SK-N-SH (cell line): ENCODE measurements around the gene POLR1E. TPM values are rescaled to one million over a fixed set of nuclear protein-coding genes. Genes with fewer than 3 reads are reported as not detected.

ENCODE experiments used
- CTCF ChIA-PET: fragments of 300-600, 350-600 bp; formaldehyde crosslinking; extraction: SDS; loops from one replicate; lab custom pipeline; 2021; lab: Yijun Ruan, JAX
- POLR2A ChIA-PET: fragments of 350-600 bp; sonication (Branson Sonifier 250); formaldehyde crosslinking; extraction: SDS; loops from one replicate; lab custom pipeline; 2020; ENCODE audit warnings: antibody characterized with exemption, inconsistent platforms; lab: Yijun Ruan, JAX
- DNase-seq: peaks from one replicate; pipeline ENCODE4 v3.0.0; 2012
- H2AFZ ChIP-seq: fragments of 200-600 bp; sonication (generic); 2 replicates; pipeline ENCODE4 v1.8.1; 2016; ENCODE audit warnings: antibody characterized with exemption, mild to moderate bottlenecking, low read depth
- H3F3A ChIP-seq: fragments of 200-600 bp; sonication (generic); replicated peaks from 2 replicates; pipeline ENCODE3; 2016; ENCODE audit warnings: antibody characterized with exemption, mild to moderate bottlenecking; ENCODE audit not compliant: insufficient read depth
- H3K27ac ChIP-seq, 2 experiments: fragments of 200-500 bp in 1 of 2; fragments of 200-600 bp in 1 of 2; sonication (Bioruptor generic) in 1 of 2; sonication (generic), shearing (Covaris generic) in 1 of 2; 2 replicates each; pipeline versions ENCODE4 v1.5.1 to v1.6.1; 2014 to 2016; ENCODE audit warnings: low read depth in 2 of 2, inconsistent platforms in 1 of 2, low read length in 1 of 2, mild to moderate bottlenecking in 1 of 2, mixed read lengths in 1 of 2
- H3K27me3 ChIP-seq: fragments of 200-600 bp; sonication (generic), shearing (Covaris generic); 2 replicates; pipeline ENCODE4 v1.6.1; 2016; ENCODE audit warnings: mixed run types; ENCODE audit not compliant: insufficient read depth
- H3K36me3 ChIP-seq, 2 experiments: fragments of 200-500 bp in 1 of 2; fragments of 200-600 bp in 1 of 2; sonication (Bioruptor generic) in 1 of 2; sonication (generic) in 1 of 2; replicated peaks in 1 of 2; 2 replicates each; pipeline versions ENCODE3 to v1.5.1; 2014 to 2016; ENCODE audit warnings: low read length in 1 of 2, mild to moderate bottlenecking in 1 of 2; ENCODE audit not compliant: insufficient read depth in 2 of 2, control insufficient read depth in 1 of 2
- H3K4me1 ChIP-seq, 2 experiments: fragments of 200-500 bp in 1 of 2; fragments of 200-600 bp in 1 of 2; sonication (Bioruptor generic) in 1 of 2; sonication (generic), shearing (Covaris generic) in 1 of 2; 2 replicates each; pipeline versions ENCODE4 v1.5.1 to v1.6.1; 2014 to 2016; ENCODE audit warnings: low read depth in 1 of 2, low read length in 1 of 2, mixed run types in 1 of 2; ENCODE audit not compliant: insufficient read depth in 2 of 2, control insufficient read depth in 1 of 2
- H3K4me2 ChIP-seq: fragments of 200-600 bp; sonication (generic), shearing (Covaris generic); 2 replicates; pipeline ENCODE4 v1.6.1; 2017; ENCODE audit warnings: mixed run types
- H3K4me3 ChIP-seq, 2 experiments: fragments of 200-500 bp in 1 of 2; fragments of 200-600 bp in 1 of 2; sonication (Bioruptor generic) in 1 of 2; sonication (generic), shearing (Covaris generic) in 1 of 2; 2 replicates each; pipeline versions ENCODE4 v1.5.1 to v1.8.1; 2014 to 2016; ENCODE audit warnings: low read depth in 2 of 2, inconsistent platforms in 1 of 2, low read length in 1 of 2, mild to moderate bottlenecking in 1 of 2, mixed read lengths in 1 of 2, moderate library complexity in 1 of 2
- H3K79me2 ChIP-seq: fragments of 200-600 bp; sonication (generic); 2 replicates; pipeline ENCODE4 v1.8.1; 2017; ENCODE audit warnings: mild to moderate bottlenecking; ENCODE audit not compliant: insufficient read depth
- H3K9ac ChIP-seq: fragments of 200-600 bp; sonication (generic); 2 replicates; pipeline ENCODE4 v1.6.1; 2017; ENCODE audit warnings: mixed run types
- H3K9me2 ChIP-seq: fragments of 200-600 bp; sonication (generic); 2 replicates; pipeline ENCODE4 v1.6.1; 2017; ENCODE audit warnings: mixed run types
- H3K9me3 ChIP-seq: fragments of 200-600 bp; sonication (generic); 2 replicates; pipeline ENCODE4 v1.6.1; 2017; ENCODE audit warnings: mixed run types, mild to moderate bottlenecking, moderate library complexity
- H4K20me1 ChIP-seq: fragments of 200-600 bp; sonication (generic); 2 replicates; pipeline ENCODE4 v1.6.1; 2017; ENCODE audit warnings: mild to moderate bottlenecking, mixed run types; ENCODE audit not compliant: insufficient read depth
- ELF1 ChIP-seq: IDR thresholded peaks from 2 replicates; pipeline ENCODE4 v1.4.0; 2012
- EP300 ChIP-seq, 2 experiments: IDR thresholded peaks; 2 replicates each; pipeline versions ENCODE4 v1.4.0 to v1.6.1; 2012; ENCODE audit warnings: borderline replicate concordance in 1 of 2, low read depth in 1 of 2, low read length in 1 of 2
- EZH2phosphoT487 ChIP-seq: fragments of 200-600 bp; sonication (generic); IDR thresholded peaks from 2 replicates; pipeline ENCODE4 v1.6.1; 2017; ENCODE audit warnings: low read depth, mixed run types, mild to moderate bottlenecking, antibody characterized with exemption, moderate library complexity, borderline replicate concordance
- GATA2 ChIP-seq: sonication (generic); formaldehyde crosslinking; IDR thresholded peaks from 2 replicates; pipeline ENCODE4 v1.5.0; 2020; ENCODE audit warnings: mild to moderate bottlenecking, missing genetic modification reagents
- NRF1 ChIP-seq: IDR thresholded peaks from 2 replicates; pipeline ENCODE4 v1.6.1; 2012; ENCODE audit warnings: low read depth, mild to moderate bottlenecking, low read length
- POLR2AphosphoS5 ChIP-seq: IDR thresholded peaks from 2 replicates; pipeline ENCODE4 v1.6.1; 2012; ENCODE audit warnings: low read depth, low read length
- RCOR1 ChIP-seq: fragments of 150-350 bp; IDR thresholded peaks from 2 replicates; pipeline ENCODE4 v1.6.1; 2017; ENCODE audit warnings: antibody characterized with exemption, low read length
- REST ChIP-seq: IDR thresholded peaks from 2 replicates; pipeline ENCODE4 v1.6.1; 2012; ENCODE audit warnings: mild to moderate bottlenecking, low read depth, low read length, moderate library complexity
- RXRA ChIP-seq: IDR thresholded peaks from 2 replicates; pipeline ENCODE4 v1.4.0; 2012; ENCODE audit warnings: low read depth, mild to moderate bottlenecking, borderline replicate concordance
- SIN3A ChIP-seq: IDR thresholded peaks from 2 replicates; pipeline ENCODE4 v1.6.1; 2012; ENCODE audit warnings: low read depth, mild to moderate bottlenecking, low read length, moderate library complexity, borderline replicate concordance
- TEAD4 ChIP-seq: IDR thresholded peaks from 2 replicates; pipeline ENCODE4 v1.4.0; 2012; ENCODE audit warnings: mild to moderate bottlenecking, borderline replicate concordance; ENCODE audit not compliant: insufficient read depth
- ZBTB33 ChIP-seq: IDR thresholded peaks from 2 replicates; pipeline ENCODE4 v1.4.0; 2012; ENCODE audit warnings: low read depth, borderline replicate concordance
- whole genome bisulfite sequencing: methylation state at CpG from one replicate; pipeline ENCODE4 v1.1.6; 2017; ENCODE audit warnings: low lambda C conversion rate; 5-methylcytosine and 5-hydroxymethylcytosine counted together
- polyA plus RNA-seq, 3 experiments: library from polyadenylated mRNA; depleted of rRNA; stranded (reverse); fragments of >200 nt; gene quantifications; 2 replicates each; pipeline ENCODE4 v1.2.3, GENCODE V29; 2012
- TF ChIP-seq, protein P1 (sequence below): fragments of 150-350 bp; IDR thresholded peaks from 2 replicates; pipeline ENCODE4 v1.6.1; 2016; ENCODE audit warnings: mild to moderate bottlenecking, low read depth, low read length

Gene POLR1E
- polyA plus RNA-seq, 1 of the 3 experiments (the other 2 are of a cell fraction) = 38.8 TPM

DNA sequence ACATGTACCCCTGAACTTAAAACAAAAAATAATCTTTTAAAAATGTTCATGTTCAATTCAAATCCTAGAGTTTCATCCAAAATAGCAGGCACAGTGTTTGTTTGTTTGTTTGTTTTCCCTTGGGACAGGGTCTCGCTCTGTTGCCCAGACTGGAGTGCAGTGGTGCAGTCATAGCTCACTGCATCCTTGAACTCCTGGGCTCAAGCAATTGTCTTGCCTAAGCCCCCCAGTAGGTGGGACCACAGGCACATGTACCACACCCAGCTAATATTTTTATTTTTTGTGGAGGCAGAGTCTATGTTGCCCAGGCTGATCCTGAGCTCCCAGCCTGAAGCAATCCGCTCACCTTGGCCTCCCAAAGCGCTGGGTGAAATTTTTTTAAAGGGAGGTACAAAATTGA, 5.0 kb upstream of the POLR1E start:
- Histone ChIP-seq H3K9ac (no peak overlapping the region), H3K9me2 (no peaks in the 10 kb centered on the region), H3K27me3 (no peaks in the 10 kb centered on the region), H4K20me1 (no peaks in the 10 kb centered on the region), H3K9me3 (no peaks in the 10 kb centered on the region), H3K79me2 (no peaks in the 10 kb centered on the region), H3K27ac (no peak overlapping the region), H3K4me1 (peaks cover 0 to 6% of the 10 kb centered on the region in 2 experiments; a peak in 1 of 4 replicates), H3F3A (no peaks in the 10 kb centered on the region), H2AFZ (no peak overlapping the region), H3K4me2 (no peak overlapping the region), H3K4me3 (no peak overlapping the region), H3K36me3 (no peaks in the 10 kb centered on the region)
- TF ChIP-seq NRF1 = no peak
- no peak for TF ChIP-seq RCOR1
- TF ChIP-seq, protein P1, sequence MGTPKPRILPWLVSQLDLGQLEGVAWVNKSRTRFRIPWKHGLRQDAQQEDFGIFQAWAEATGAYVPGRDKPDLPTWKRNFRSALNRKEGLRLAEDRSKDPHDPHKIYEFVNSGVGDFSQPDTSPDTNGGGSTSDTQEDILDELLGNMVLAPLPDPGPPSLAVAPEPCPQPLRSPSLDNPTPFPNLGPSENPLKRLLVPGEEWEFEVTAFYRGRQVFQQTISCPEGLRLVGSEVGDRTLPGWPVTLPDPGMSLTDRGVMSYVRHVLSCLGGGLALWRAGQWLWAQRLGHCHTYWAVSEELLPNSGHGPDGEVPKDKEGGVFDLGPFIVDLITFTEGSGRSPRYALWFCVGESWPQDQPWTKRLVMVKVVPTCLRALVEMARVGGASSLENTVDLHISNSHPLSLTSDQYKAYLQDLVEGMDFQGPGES = no peak
- no peak for TF ChIP-seq POLR2AphosphoS5
- no peak for TF ChIP-seq GATA2 (CRISPR knock-in tag)
- no peak for DNase-seq
- POLR2A ChIA-PET = interaction anchor here (1.3 kb wide), 1 partner anchor 95 kb away, joined by 4 read pairs; the partner anchor contains the start of gene FBXO10
- WGBS = 89% methylated on average over 3 of the region's 3 CpGs
- CTCF ChIA-PET = interaction anchor here (1.0 to 1.6 kb wide), 8 partner anchors 11 to 391 kb away, joined by 3 to 8 read pairs (median 4); partner anchors contain the start of genes EXOSC3 and TOMM5

DNA sequence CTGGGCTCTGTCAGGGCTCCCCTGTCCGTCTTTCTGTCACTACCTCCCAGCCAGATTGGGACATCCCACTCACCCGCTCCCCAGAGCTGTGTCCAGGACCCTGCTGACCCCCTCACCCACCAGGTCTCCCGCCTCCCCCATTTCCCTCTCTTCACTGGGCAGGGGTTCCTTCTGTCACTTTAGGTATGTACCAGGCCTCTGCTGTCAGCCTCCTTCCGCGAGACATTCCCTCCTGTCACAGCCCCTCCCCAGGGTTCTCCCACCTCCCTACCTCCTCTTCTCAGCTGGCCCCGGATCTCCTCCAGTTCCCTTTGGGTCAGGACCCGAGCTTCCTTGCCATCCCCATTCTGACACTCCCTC, 488 bp downstream of the POLR1E start:
- TF ChIP-seq TEAD4 = no peak
- no peak for TF ChIP-seq ELF1
- TF ChIP-seq ZBTB33 = no peak
- TF ChIP-seq REST = no peak
- no peak for TF ChIP-seq RXRA
- no peak for TF ChIP-seq GATA2 (CRISPR knock-in tag)
- no peak for TF ChIP-seq SIN3A
- no peak for TF ChIP-seq EZH2phosphoT487
- no peak for TF ChIP-seq EP300 (IDR thresholded peaks at IDR 0.05; ENCODE audit: borderline replicate concordance in 1 of 2, low read depth in 1 of 2, low read length in 1 of 2)

More for the DNA sequence above, 488 bp downstream of the POLR1E start:
- ChIA-PET POLR2A (interaction anchor here (0.9 to 1.6 kb wide), 3 partner anchors 15 to 299 kb away, joined by 3 to 4 read pairs (median 3); partner anchors contain the start of gene EXOSC3), CTCF (interaction anchor here (0.7 to 1.8 kb wide), 4 partner anchors 71 to 358 kb away, joined by 3 to 5 read pairs (median 3); partner anchors contain the start of gene TOMM5)
- WGBS = 2% methylated on average over 7 of the region's 7 CpGs
- Histone ChIP-seq H3K9ac (peak overlapping the region; percentile 79), H3K4me2 (peak overlapping the region; percentile 97), H3K36me3 (peaks cover 13 to 22% of the 10 kb centered on the region in 2 experiments), H3K4me3 (peak overlapping the region; percentile 74 to 87), H3K9me2 (no peaks in the 10 kb centered on the region), H3K27ac (peak overlapping the region in 1 of 2 experiments; percentile 73; a peak in 2 of 4 replicates), H2AFZ (peak overlapping the region; percentile 96; the same call in 1 of the 2 replicates), H3F3A (peaks cover 3% of the 10 kb centered on the region), H3K27me3 (no peaks in the 10 kb centered on the region), H3K9me3 (no peaks in the 10 kb centered on the region), H4K20me1 (no peaks in the 10 kb centered on the region), H3K79me2 (peaks cover 32% of the 10 kb centered on the region), H3K4me1 (peaks cover 16 to 20% of the 10 kb centered on the region in 2 experiments; a peak in 3 of 4 replicates)
- DNase-seq = no peak
